ENCODE measurements around the gene CKB.

The CKB gene

DNA sequence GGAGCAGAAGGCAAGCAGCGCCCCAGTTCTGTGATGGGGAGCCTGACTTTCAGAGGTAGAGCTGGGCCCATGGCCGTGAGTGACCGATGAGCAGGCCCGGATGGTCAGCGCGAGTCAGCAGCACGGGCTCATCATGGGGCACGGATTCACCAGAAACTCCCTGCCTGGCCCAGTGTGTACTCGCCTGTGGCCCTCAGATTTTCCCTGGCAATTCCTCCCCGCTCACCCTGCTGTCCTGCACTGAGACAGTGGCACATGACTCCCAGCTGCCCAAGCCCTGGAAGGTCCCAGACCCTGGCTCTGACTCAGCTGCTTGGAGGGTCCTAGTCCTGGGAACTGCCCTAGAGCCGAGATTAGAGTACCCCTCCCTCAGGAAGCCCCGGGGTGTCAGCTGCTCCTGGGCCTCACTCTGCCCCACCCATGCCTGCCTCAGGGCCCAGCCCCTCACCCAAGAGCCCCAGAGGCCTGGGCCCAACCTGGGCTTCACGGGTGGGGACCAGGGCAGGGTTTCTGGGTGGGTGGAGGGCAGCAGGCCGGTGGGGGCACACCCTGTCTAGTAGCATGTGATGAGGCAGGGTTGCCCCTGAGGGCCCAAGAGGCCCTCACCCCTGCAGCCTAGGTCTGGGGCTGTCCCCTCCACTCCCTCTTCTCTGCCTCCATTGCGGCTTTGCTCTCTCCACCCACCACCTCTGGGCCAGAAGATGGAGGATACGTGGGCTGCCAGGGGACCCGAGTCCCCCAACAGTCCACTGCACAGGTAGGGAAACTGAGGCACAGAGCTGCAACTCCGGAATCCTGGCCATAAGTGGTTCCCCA is 14.8 kb upstream of the CKB start:
- no peak for DNase-seq

DNA sequence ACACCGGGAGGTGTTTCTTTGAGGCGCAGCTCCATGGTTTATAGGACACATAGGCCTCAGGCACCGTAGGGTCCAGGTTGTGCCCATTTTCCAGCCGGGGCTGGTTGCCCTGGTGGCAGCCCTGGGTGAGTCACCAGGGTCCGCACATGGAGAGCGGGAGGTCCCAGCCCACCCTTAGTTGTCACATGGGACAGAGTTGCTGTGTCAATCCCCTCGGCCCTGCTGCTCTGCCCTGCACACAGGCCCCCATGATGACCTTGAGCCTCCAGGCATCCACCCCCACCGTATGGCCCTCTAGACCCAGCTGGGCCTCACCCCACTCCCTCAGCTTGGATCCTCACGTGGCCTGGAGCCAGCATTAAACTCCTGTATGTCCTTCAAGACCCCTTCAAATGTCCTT is 14.1 kb upstream of the CKB start:
- no peak for DNase-seq

DNA sequence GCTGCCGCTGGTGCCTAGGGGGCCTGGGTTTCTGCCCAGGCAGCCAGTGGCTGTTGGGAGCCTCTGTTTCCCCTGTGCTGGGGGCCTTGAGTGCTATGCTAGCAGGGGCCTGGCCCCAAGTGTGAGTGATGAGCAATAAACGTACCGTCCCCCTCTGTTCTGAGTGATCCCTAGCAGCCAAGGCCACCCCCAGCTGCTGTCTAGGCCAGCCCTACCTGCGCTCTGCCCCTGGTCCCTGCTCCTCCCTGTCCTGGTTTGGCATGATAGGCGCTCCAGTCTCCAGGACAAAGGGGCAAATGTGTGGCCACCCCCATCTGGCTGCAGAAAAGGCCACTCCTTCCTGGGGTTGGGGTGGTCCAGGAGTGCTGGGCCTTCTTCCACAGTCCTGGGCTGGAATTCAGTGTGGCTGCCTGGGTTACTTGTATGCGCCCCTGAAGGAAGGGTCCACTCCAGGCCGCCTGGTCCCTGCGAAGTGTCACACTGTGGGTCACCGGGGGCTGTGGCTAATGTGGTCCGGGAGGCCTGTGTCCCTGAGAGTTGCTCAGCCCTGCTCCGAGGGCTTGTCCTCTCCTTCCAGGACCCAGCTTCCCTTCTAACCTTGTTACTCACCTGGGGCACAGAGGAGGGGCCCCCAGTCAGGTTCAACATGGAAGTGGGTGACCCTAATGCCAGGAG is 13.4 kb upstream of the CKB start:
- DNase-seq: no peak

DNA sequence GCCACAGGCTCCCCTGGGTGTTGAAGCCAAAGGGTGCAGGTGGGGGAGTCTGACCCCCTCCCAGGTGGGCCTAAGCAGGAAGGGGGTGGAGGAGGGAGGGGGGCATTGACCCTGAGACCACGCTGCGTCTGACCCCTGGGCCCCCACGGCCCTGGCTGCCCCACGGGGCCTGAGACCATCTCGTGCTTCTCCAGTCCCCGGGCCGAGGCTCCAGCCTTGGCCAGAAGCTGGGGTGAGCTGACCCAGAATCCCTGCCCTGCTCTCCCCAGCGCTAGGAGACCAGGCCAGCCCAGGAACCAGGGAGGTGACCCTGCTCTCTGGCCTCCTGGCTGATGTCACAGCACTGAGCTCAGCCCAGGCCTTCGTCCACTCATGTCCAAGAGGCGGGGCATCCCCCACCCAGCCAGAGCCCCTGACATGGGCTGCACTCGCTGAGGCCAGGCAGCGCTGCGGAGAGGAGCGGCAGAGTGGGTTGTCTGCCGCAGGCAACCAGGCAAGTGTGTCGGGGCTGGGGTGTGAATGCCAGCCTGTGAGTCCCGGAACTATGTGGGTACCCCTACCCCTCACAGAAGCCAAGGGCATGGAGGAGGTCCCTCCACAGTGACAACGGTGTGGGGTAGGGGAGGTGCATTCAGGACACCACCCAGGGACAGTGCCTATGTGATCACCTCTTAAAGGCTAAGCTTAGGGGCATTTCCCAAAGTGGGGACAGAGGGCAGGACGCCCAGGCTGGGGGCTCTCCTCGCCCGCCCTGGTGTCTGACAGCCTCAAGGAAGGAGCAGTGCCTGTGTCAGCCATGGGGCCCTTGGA is 12.7 kb upstream of the CKB start:
- no peak for DNase-seq

DNA sequence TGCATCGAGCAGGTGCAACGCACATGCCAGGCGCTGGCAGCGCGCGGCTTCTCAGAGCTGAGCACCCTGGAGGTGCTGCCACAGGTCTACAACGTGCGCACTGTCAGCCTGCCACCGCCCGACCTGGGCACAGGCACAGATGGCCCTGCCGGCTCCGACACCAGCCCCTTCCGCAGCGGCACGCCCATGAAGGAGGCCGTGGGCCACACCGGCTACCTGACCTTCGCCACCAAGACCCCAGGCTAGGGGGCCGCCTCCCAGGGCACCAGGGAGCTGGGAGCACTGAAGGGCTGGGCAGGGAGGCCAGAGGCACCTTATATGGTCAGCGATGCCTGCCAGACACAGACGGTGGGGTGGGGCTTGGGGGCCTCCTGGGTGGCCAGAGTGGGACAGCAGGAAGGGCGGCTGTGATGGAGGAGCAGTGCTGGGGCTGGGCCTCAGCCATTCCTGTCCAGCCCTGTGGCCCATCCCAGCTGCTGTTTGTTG is 12.0 kb upstream of the CKB start:
- no peak for DNase-seq

DNA sequence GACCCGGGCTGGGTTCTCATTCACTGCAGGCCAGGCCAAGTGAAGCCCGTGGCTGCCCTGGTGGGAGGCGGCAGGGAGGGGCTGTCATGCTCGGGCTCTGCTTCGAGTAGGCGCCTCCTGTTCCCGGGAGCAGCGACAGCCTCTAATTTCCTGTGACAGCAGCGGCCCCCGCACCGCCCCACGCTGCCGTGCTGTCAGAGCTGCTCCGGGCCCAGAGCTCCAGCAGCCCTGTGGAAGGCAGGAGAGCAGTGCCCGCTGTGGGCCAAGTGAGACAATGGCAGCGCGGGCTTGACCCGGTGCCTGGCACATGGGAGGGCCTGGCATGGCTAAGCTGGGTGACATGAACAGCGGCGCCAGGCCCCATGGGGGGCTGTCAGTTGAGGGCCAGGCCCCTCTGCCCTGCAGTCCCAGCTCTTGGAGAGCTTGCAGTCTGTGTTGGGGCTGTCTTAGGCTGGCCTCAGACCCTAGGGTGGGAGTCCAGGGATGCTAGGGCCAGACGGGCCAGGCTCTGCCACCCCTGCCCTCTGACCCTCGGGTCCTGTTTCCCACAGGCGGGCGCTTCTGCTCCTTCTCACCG is 11.5 kb upstream of the CKB start:
- DNase-seq: no peak

DNA sequence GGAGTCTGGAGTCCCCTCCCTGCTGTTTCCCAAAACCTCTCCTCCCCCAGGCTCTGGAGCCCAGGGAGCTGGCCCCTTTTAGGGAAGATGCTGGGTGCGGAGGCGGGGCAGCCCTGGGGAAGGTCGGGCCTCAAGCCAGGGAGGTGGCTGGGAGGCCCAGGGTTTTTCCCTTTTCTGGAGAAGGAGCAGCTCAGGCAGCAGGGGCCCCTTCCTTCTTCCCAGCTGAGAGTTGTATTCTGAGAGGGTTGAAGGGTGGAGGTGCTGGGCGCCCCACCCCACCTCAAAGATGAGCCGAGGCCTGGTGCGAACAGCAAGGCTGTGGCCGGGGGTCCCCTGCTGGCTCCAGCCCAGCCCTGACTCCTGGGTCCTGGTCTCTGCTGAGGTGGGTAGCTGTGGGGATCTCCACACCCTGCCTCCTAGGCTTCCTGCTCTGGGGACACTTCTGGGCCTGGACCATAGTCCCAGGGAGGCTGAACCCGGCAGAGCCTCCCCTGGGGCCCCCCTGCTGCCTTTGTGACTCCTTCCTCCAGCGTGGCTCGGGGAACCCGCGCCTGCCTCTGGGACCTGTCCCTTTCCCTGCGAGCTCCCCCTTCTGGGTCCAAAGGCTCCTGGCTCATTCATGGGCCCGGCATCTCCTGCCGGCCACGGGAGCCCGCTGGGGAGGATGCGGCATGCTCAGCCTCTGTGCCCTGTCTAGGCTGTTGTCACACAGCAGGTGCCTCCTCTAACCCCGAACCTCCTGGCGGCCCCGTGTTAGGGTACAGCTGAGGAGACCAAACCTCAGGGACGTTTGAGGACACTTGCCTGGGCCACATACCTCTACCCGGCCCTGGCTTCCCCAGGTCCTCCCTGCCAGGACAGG is 10.7 kb upstream of the CKB start:
- no peak for DNase-seq

DNA sequence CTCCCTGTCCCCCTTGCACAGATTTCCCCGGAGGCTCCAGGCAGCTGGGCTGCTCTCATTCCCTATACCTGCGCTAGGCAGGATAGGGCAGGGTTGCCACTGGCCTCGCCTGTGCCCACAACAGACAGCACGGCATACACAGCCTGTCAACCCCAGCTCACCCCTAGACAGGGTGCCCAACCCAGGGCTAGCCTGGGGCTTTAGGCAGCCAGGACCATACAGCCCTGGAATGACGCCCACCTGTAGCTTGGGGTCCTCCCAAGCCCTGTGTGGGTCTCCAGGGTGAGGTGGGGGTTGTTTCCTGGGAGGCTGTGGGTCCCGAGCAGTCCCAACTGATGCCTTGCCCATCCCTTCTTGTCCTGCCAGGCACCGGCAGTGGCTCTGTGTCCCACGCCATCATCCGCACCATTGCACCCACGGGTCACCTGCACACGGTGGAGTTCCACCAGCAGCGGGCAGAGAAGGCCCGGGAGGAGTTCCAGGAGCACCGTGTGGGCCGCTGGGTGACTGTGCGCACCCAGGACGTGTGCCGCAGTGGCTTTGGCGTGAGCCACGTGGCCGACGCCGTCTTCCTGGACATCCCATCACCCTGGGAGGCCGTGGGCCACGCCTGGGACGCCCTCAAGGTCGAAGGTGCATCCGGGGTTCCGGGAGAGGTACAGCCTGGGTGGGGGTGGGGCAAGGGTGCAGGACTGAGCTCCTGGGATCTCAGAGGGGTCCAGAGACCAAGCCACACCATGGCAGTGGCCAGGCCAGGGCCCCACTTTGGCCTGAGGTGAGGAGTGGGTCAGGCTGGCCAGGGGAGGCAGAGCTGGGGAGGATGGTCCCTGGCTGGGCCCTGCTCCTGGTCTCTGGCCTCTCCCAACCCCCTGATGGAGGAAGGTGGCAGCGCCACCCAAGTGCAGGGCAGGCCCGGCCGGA is 9.8 kb upstream of the CKB start:
- DNase-seq: no peak

DNA sequence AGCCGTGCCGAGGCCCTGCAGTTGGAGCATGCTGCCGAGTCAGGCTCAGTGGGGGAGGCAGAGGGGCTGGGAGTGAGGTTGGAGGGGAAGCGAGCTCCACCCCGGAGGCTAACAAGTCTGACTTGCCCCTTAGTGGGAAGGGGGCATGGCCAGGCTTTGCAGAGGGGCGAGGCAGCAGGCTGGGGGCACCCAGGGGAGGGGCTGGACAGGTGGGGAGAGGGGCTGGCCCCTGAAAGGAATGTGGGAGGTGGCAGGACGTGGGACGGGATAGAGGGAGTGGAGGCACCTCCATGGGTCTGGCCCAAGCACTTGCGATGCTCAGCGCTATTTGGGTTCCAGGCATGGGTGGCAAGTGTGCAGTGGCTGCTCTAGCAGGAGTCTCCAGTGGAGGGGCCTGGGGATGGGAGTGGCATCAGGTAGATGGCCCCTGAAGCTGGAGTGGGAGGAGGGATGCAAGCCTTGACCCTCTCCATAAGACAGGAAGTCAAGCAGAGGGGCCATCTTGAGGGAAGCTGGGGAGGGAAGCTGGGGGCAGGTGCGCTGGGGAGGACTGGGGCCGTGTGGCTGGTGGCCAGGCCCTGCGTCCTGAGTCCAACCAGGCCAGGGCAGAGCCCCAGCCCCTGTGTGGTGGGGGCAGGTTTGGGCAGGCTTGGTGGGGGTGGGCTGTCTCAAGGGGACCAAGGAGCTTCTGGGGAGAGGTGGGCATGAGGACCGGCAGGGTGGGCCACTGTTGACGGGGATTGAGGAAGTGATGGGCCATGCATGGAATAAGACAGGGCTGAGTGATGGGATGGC is 9.0 kb upstream of the CKB start:
- no peak for DNase-seq

DNA sequence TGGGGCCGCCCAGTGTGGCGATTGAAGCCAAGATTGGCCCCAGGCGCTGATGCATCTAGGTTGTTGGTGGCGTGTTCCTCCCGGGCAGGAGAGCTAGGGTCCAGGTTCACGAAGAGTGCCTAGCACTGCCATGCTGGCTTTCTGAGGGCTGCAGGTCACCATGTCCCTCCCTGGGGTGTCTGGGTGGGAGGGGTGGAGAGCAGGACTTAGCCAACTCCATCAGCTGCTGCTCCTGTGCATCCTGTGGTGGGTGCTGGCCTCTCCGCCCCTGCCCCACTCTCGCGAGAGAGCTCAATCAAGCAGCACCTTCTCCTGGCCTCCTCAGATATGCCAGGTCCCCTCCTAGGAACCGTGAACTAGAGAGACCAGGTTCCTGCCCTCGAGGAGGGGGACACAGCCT is 8.2 kb upstream of the CKB start:
- no peak for DNase-seq

DNA sequence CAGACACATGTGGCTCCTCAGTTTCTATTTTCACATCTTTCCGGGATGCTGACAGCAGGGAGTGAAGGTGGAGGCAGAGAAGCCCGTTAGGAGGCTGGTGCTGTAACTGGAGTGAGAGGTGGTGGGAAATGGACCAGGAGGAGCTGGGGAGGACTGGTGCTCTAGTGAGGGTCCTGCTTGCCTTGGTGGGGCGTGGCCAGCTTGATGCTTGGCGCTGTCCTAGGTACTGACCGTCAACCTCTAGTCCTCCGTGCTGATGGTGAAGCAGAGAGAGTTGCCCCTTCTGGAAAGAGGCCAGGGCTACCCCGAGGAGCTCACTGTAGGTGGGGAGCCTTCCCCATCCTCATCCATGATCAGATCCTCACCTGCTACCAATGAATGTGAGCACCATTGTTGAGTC is 7.8 kb upstream of the CKB start:
- no peak for DNase-seq

DNA sequence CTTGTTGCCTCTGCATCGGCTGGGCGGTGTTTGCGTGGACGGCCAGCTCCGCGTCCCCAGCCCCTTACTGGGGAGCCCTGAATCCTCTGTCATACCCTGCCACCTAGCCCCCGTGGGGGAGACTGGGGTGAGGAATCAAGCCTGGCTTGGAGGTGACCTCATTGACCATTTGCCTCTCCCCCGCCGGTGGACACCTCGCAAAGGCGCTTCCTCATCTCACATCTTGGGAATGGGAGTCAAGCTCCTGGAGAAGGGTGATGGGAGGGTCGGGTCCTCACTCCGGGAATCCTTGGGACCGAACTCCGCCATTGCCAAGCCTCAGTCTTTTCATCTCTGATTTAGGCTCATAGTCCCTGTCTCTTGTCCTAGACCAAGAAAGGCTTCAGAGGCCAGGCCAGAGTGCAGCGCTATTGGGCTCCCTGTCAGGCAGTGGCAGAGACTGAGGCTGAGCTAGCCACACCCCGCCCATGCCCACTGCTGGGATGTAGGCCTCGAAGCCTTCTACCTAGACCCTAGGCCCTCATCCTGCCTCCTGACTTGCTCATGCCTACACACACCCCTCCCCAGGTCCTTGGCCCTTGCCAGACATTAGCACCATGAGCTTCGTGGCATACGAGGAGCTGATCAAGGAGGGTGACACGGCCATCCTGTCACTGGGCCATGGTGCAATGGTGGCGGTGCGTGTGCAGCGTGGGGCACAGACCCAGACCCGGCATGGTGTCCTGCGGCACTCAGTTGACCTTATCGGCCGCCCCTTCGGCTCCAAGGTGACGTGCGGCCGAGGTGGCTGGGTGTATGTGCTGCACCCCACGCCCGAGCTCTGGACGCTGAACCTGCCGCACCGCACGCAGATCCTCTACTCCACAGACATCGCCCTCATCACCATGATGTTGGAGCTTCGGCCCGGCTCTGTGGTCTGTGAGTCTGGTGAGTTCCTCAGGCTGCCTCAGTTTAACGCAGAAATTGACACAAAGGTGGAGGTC is 7.0 kb upstream of the CKB start:
- no peak for DNase-seq

DNA sequence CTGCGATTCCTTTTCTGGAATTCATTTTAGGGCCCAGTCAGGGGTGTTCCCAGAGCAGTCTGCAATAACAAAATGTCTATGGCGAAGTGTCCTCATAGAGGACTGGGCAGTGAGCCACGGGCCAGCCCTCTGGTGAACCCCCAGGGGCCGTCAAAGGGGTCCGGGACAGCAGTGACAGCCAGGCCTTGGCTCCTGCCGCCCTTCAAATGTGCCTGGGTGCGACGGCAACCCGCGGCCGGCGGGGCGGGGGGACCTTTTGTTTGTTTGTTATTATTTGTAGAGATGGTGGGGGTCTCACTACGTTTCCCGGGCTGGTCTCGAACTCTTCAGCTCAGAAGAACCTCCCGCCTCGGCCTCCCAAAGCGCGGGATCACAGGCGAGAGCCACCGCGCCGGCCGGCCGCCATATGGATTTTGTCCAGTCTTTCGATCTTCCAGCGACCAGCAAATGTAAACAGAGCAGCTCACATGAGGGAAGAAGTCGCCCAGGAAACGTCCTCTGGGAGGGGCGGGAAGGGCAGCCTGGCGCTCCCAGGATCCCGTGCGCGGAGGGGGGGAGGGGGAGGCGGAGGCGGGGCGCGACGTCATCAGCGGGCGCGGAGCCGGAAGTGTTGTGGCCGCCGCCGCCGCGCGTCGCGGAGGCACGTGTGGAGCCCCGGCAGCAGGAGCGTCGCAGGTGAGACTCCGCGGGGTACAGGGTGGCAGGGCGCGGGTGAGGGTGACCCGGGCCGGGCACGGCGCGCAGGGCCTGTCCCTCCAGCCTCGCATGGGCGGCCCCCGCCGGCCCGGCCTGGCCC is 6.2 kb upstream of the CKB start, which contains the start of gene TRMT61A:
TSS of gene TRMT61A (plus strand) at position 610 of the 796 bp plus-strand sequence. CDS start 783 bp downstream, outside the sequence.
- peak; percentile 92 for DNase-seq

DNA sequence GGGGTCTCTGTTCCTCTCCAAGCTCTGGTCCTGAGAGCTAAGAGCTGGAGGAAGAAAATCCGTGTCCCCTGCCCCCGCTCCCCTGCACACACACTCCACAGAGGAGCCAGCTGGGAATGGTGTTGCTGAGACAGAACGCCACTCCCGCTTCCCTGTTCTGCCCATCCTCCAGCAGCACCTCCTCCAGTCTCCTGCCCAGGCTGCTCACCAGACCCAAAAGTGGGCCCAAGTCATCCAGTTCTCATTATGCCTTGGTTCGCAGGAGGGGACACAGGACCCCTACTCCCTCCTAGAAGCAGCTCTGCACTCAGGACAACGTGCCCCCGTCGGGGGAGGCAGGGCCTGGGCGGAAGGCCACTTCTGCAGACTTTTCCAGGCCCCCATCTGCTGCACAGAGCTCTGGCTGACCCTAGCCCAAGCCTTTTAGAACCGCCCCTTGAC is 5.5 kb upstream of the CKB start:
- no peak for DNase-seq

DNA sequence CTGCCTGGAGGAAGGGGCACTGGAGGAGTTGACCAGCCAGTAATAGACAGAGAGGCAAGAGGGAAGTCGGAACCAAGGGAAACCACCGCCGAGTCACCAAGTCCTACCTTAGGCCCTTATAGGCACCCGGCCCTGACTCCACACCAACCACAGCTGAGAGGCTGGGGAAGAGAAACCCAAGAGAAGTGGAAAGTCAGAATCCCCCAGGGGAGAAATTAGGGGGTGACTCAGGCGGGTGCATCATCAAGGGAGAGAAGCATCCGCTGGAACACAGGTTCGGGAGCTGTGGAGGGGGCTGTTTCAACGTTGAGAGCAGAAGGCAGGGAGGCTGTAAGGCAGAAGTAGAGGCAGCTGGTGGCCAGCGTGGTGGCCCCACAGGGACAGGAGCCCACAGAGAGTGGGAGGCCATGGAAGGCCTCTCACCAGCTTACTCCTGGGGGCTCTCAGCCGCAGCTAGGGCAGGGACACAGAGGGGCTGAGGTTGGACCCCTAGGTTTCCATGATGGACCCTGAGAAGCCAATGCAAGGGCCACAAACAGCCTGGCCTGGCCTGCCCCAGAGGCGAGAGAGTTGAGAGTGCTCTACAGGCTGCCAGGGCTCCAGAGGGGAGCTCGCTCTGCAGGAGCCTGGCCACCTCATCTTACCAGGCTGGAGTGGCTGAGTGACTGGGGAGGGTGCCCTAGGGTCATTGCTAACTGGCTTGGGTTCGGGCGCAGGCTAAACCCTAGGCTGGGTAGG is 4.9 kb upstream of the CKB start:
- DNase-seq: no peak

DNA sequence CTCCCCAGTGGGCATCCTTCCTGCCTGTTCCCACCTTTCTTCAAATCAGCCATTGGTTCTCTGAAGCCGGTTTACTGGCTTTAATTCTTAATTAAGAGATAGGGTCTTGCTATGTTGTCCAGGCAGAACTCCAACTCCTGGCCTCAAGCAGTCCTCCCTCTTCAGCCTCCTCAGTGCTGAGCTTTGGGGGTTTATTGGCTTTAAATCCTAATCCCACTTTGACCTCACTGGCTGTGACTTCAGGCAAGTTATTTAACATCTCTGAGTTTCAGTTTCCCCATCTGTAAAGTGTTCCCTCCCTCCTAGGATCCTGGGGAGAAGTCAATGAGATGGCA is 4.3 kb upstream of the CKB start:
- DNase-seq: no peak

DNA sequence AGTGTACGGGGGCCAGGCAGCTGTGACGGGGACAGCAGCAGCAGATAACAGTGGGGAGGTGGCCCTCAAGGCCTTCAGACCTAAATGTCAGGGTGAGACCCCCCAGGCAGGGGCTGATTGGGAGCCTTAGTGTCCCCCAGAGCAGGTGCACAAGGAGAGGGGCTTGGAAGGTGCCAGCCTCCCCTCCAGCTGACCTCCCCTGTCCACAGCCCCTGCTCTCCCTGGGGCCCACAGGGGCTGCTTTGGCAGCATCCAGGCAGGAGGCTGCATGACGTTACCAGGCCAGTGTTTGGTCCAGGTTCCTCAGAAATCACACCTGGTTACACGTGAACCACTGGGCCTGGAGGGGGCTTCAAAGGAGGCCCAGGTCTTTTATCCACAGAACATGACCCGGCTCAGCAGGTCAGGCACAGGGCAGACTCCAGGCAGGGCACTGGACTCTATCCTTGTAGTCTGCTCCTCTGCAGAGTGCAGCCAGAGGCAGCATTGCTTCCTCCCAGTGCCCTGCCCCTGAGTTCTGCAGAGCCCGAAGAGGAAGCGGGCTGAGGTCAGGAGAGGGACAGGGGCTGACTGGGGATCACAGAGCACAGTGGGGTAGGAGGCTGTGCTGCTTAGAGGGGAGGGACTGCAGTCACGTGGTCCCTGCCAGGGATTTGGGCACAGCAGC is 3.8 kb upstream of the CKB start:
- DNase-seq: no peak
